ENCODE results near the gene TEX19. TPM values are rescaled to one million over a fixed set of nuclear protein-coding genes. Genes with fewer than 3 reads are reported as not detected.

The TEX19 gene
- total and polyA plus RNA-seq, 2 of the 8 experiments (the other 6 are each of a cell fraction or from before 2014, with no cell fraction given): 0.54 to 0.80 TPM

DNA sequence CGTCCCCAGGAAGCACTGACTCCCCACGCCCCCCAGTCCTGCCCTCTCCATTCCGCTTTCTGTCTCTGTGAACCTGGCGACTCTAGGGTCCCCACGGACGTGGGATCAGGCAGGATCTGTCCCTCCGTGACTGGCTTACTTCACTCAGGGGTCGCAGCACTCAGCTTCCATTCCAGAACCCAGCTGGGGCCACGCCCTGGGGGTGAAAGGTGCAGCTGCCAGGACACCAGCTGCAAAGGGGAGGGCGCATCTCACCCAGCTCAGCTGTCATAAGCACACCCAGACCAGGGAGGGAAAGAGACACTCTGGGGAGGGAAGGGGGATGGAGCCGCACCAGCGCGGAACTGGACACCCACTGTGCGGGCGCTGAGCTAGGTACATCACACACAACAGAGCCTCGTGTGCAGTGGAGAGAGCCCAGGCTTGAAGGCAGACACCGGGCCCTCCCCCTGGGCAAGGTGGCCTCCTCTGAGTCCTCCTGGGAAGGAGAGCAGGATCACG lies 40.6 kb downstream of the TEX19 start:
- H4K5ac ChIP-seq (ENCODE audit: insufficient read length, low read depth, low read length): no peak overlapping the region
- H3K4me1 ChIP-seq (replicated peaks in 1 of 4; ENCODE audit: control insufficient read depth in 3 of 4, insufficient read depth in 4 of 4, low read length in 3 of 4): no peaks in the 10 kb centered on the region
- H3K9me3 ChIP-seq (ENCODE audit: insufficient read depth in 2 of 2, low read depth in 1 of 2, low read length in 1 of 2): no peaks in the 10 kb centered on the region
- H3K79me1 ChIP-seq (ENCODE audit: low read depth, low read length): no peaks in the 10 kb centered on the region
- peak overlapping the region; percentile 6 for H3K56ac ChIP-seq (replicated peaks; ENCODE audit: insufficient read length, low read depth, low read length)
- no peak overlapping the region for H3K27ac ChIP-seq (ENCODE audit: low read depth, low read length)
- 81% methylated on average over 17 of the region's 18 CpGs; no CpG with 5 or more reads in 1 of the 2 experiments for WGBS, 2 experiments (ENCODE audit: extremely low coverage in 1 of 2, insufficient coverage in 1 of 2, insufficient read length in 1 of 2, insufficient replicate concordance in 2 of 2, low coverage in 1 of 2, low lambda C conversion rate in 2 of 2, missing lambda C conversion rate in 1 of 2)
- FAIRE-seq (no peak), DNase-seq (ENCODE audit: low read depth in 1 of 2, low spot score in 2 of 2) (no peak)
- no peak overlapping the region for H3K4me3 ChIP-seq (ENCODE audit: extremely low read depth in 1 of 4, insufficient read depth in 2 of 4, low read depth in 3 of 4, low read length in 4 of 4)
- H3K9ac ChIP-seq (replicated peaks in 1 of 4; ENCODE audit: extremely low read depth in 1 of 4, low read depth in 3 of 4, low read length in 3 of 4): no peak overlapping the region
- H2BK5ac ChIP-seq (ENCODE audit: low read depth, low read length): no peak overlapping the region
- H3K36me3 ChIP-seq (ENCODE audit: control insufficient read depth in 2 of 4, insufficient read depth in 4 of 4, low read length in 3 of 4): peaks cover 0 to 11% (median 2%) of the 10 kb centered on the region in 4 experiments; a peak in 3 of 8 replicates
- H2AK5ac ChIP-seq (ENCODE audit: low read depth, low read length): no peak overlapping the region
- POLR2A ChIA-PET (ENCODE audit: partially characterized antibody): interaction anchor here (0.9 to 1.4 kb wide), 3 partner anchors 9 to 90 kb away, joined by 3 to 4 read pairs (median 3); no protein-coding TSS in a partner anchor
- H3K27me3 ChIP-seq (replicated peaks in 1 of 4; ENCODE audit: control insufficient read depth in 3 of 4, extremely low read depth in 1 of 4, insufficient read depth in 3 of 4, low read length in 3 of 4): no peaks in the 10 kb centered on the region
- CTCF ChIA-PET (ENCODE audit: partially characterized antibody): interaction anchor here (0.8 to 1.9 kb wide), 8 partner anchors 10 to 50 kb away, joined by 3 to 7 read pairs (median 3); no protein-coding TSS in a partner anchor
- no peak overlapping the region for H2AFZ ChIP-seq (ENCODE audit: low read length)
- no peaks in the 10 kb centered on the region for H3K79me2 ChIP-seq (ENCODE audit: control insufficient read depth in 1 of 2, insufficient read depth in 2 of 2, low read length in 2 of 2)
- H3K23me2 ChIP-seq (ENCODE audit: low read depth, low read length): no peaks in the 10 kb centered on the region
- TF ChIP-seq POLR2A (IDR thresholded peaks at IDR 0.05; ENCODE audit: control extremely low read depth in 1 of 2, low read depth in 2 of 2, low read length in 2 of 2): no peak
- TF ChIP-seq POU5F1 (IDR thresholded peaks at IDR 0.05; ENCODE audit: low read depth, low read length): no peak
- no peak for TF ChIP-seq CHD2 (IDR thresholded peaks at IDR 0.05; ENCODE audit: low read length)
- no peak for TF ChIP-seq CBX8 (IDR thresholded peaks at IDR 0.05; ENCODE audit: borderline replicate concordance, low read depth, low read length)
- TF ChIP-seq FOSL1 (IDR thresholded peaks at IDR 0.05; ENCODE audit: insufficient read depth, low read depth, low read length): no peak
- no peak for TF ChIP-seq KDM5A (IDR thresholded peaks at IDR 0.05; ENCODE audit: low read length)
- no peak overlapping the region for H4K8ac ChIP-seq (ENCODE audit: extremely low read depth, insufficient read depth, low read length)
- peaks cover 0 to 4% of the 10 kb centered on the region in 2 experiments for H4K20me1 ChIP-seq (replicated peaks in 1 of 2; ENCODE audit: control insufficient read depth in 1 of 2, insufficient read depth in 2 of 2, low read length in 2 of 2)
- no peak overlapping the region for H2BK120ac ChIP-seq (replicated peaks; ENCODE audit: low read depth, low read length)
- no peak overlapping the region for H4K91ac ChIP-seq (replicated peaks; ENCODE audit: insufficient read length, low read length)
- no peak overlapping the region for H3K4ac ChIP-seq (replicated peaks; ENCODE audit: insufficient read length, low read depth, low read length)
- no peak overlapping the region for H3K18ac ChIP-seq (ENCODE audit: extremely low read depth, low read length)
- H3K23ac ChIP-seq (ENCODE audit: insufficient read length): no peak overlapping the region
- H2BK15ac ChIP-seq (ENCODE audit: low read length): no peak overlapping the region
- no peak overlapping the region for H3K4me2 ChIP-seq (ENCODE audit: insufficient read depth in 1 of 2, low read depth in 2 of 2, low read length in 2 of 2)
- no peak overlapping the region for H2BK12ac ChIP-seq (ENCODE audit: low read depth, low read length)
- H2BK20ac ChIP-seq (ENCODE audit: low read length): no peak overlapping the region
- H3K14ac ChIP-seq (ENCODE audit: insufficient read length): no peak overlapping the region
